ENCODE data around the gene KCND3. TPM values are rescaled to one million over a fixed set of nuclear protein-coding genes. Genes with fewer than 3 reads are reported as not detected.

Gene KCND3
- total RNA-seq, 4 donors from 2014 or later = 7.4 to 20.4 (median 9.8) TPM

- peak in 1 of 2 donors; percentile 32 for DNase-seq (ENCODE audit: low spot score in 2 of 2)
- intact Hi-C loops (cut with DNase I; ENCODE audit: low total_unique reads) = no loop called here
- WGBS, 2 donors = 60% methylated on average over 6 of the region's 6 CpGs
- H3K4me3 ChIP-seq (ENCODE audit: low read depth, poor library complexity, severe bottlenecking) = no peak overlapping the region
- TF ChIP-seq CTCF (IDR thresholded peaks at IDR 0.05) = no peak
- no peak for TF ChIP-seq POLR2A (IDR thresholded peaks at IDR 0.05)
These were observed 67.5 kb downstream of the KCND3 start for GRCh38 chr1:111921948-111922347.

- TF ChIP-seq CTCF (IDR thresholded peaks at IDR 0.05) (no peak), POLR2A (IDR thresholded peaks at IDR 0.05) (no peak)
- peak; percentile 25 to 74 for DNase-seq (ENCODE audit: low spot score in 2 of 2)
- H3K4me3 ChIP-seq (ENCODE audit: low read depth, poor library complexity, severe bottlenecking) = no peak overlapping the region
- intact Hi-C loops (cut with DNase I; ENCODE audit: low total_unique reads) = no loop called here
- WGBS, 2 donors = 34 to 39% methylated on average over 11 of the region's 11 CpGs
These were observed 69.0 kb downstream of the KCND3 start for GRCh38 chr1:111920221-111921024.

DNA sequence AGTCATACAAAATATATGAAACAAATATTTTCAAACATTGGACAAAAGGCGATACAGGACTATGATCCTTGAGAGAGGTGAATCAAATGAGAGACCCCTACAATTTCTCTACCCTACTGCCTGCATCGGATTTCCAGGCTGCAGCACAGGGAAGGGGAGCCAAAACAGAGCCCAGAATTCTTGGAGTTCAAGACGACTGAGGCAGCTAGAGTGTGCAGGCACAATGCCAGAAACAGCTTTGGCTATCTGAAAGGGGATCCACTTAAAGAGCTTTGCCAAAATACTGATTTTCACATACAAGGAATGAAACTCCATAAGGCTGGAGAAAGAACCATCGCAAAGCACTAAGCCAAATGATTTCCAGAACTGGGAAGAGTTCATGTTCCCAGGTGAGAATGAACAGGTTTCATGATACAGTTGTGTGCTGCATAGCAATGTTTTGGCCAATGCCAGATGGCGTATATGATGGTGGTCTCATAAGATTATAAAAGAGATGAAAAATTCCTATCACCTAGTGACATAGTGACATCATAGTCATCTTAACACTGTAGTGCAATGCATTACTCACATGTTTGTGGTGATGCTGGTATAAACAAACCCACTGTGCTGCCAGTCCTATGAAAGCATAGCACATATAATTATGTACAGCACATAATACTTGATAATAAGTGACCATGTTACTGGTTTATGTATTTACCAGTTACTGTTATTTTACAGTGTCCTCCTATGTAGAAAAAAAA lies 77.5 kb downstream of the KCND3 start:
- 83 to 85% methylated on average over 5 of the region's 5 CpGs for whole genome bisulfite sequencing, 2 donors
- intact Hi-C loops (cut with DNase I; ENCODE audit: low total_unique reads) = no loop called here
- DNase-seq (ENCODE audit: low spot score in 2 of 2) = peak in 1 of 2 donors; percentile 32
- no peak overlapping the region for H3K4me3 ChIP-seq (ENCODE audit: low read depth, poor library complexity, severe bottlenecking)
- no peak for TF ChIP-seq POLR2A (IDR thresholded peaks at IDR 0.05)
- TF ChIP-seq CTCF (IDR thresholded peaks at IDR 0.05) = no peak

GRCh38 chr1:111911061-111911460 lies 78.4 kb downstream of the KCND3 start:
- TF ChIP-seq CTCF (IDR thresholded peaks at IDR 0.05) (no peak), POLR2A (IDR thresholded peaks at IDR 0.05) (no peak)
- DNase-seq (ENCODE audit: low spot score in 2 of 2) = peak in 1 of 2 donors; percentile 1
- intact Hi-C loops (cut with DNase I; ENCODE audit: low total_unique reads) = no loop called here

DNA sequence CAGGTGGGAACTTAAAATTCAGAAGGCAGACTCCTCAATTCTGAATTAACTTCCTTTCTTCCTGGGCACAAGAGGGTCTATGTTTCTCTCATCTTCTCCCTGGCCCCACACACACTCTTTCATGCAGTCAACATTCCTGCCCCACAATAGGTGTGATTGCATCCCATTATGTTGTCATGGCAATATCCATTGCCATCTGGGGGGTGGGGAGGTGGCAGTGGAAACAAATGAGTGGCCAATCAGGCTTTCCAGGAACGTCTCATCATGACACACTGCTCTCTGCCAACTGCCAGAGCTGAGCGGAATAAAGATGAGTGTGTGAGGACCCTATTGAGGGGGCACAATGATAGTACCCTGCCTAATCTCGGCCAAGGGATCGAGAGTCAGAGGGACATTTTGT lies 80.4 kb downstream of the KCND3 start:
- intact Hi-C loops (cut with DNase I; ENCODE audit: low total_unique reads) = no loop called here
- no peak for DNase-seq (ENCODE audit: low spot score in 2 of 2)
- no peak for TF ChIP-seq CTCF (IDR thresholded peaks at IDR 0.05)
- no peak for TF ChIP-seq POLR2A (IDR thresholded peaks at IDR 0.05)
- WGBS, 2 donors = 70 to 83% methylated on average over 4 of the region's 4 CpGs
- no peak overlapping the region for H3K4me3 ChIP-seq (ENCODE audit: low read depth, poor library complexity, severe bottlenecking)

More at GRCh38 chr1:111911061-111911460, 78.4 kb downstream of the KCND3 start:
- WGBS, 2 donors = 32 to 33% methylated on average over 1 of the region's 1 CpG
- H3K4me3 ChIP-seq (ENCODE audit: low read depth, poor library complexity, severe bottlenecking) = no peak overlapping the region

All from lower leg skin (tissue), 4 donors.